GM18505 (cell line): ENCODE measurements around the gene IRF2BP1.
A peak's percentile ranks its signal among the peaks of the same experiment; 100 is the strongest.

ENCODE experiments used
- ATAC-seq: cut with Tn5 transposase; IDR thresholded peaks from one replicate; pipeline ENCODE4 v1.9.1; 2021; ENCODE audit not compliant: unreplicated experiment
- POLR2A ChIP-seq: IDR thresholded peaks from 4 replicates; pipeline ENCODE4 v1.6.1; 2011; ENCODE audit warnings: borderline replicate concordance; ENCODE audit not compliant: insufficient read depth, insufficient read length; ENCODE audit errors: extremely low read depth

IRF2BP1 gene

DNA sequence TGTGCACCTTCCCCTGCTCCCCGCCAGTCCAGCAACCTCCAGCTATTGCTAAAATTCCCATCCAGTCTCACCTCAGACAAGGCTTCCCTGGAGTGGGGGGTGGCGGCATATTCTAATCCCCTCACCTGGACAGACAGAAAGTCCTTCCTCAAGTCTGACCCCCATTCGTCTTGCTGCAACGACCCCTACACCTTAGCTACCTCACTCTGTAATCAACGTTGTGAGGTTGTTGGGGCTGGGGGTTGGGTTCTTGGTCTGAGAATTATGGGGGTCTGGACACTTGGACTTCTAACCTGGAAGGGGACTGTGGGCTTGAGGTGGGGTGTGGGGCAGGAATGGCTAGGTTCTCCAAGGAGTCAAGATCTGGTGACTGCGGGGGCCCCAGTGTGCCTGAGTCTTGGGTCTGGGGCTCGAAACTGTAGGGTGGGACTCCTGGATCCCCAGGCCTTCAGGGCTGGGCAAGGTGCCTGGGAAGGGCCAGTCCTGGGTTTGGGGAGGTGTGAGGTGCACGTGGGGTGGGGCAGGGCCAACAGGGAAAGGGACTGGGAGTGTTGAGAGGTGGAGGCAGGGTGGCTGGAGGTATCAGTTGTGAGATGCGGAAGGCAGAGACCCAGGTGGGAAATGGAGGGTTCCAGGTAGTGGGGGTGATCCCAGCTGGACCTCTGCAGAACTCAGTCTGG is 20.5 kb downstream of the IRF2BP1 start:
- TF ChIP-seq POLR2A = no peak
- no peak for ATAC-seq

- TF ChIP-seq POLR2A = no peak
- ATAC-seq = no peak
Observed at GRCh38 chr19:45864629-45865082, 21.3 kb downstream of the IRF2BP1 start.

- ATAC-seq = peak; percentile 36
Observed at GRCh38 chr19:45863840-45864628, 21.9 kb downstream of the IRF2BP1 start, which contains the start of gene FOXA3. TSS of gene FOXA3 (plus strand) at chr19:45864326. CDS start at chr19:45864457, 131 bp downstream.

GRCh38 chr19:45863335-45863839 is 22.6 kb downstream of the IRF2BP1 start:
- no peak for TF ChIP-seq POLR2A
- ATAC-seq = no peak

More at GRCh38 chr19:45863840-45864628, 21.9 kb downstream of the IRF2BP1 start, which contains the start of gene FOXA3:
- TF ChIP-seq POLR2A = peak; percentile 19

GRCh38 chr19:45862564-45863334 is 23.2 kb downstream of the IRF2BP1 start, which contains the start of gene SYMPK:
TSS of gene SYMPK (minus strand) at chr19:45863147. CDS start at chr19:45854495, 8,652 bp downstream.
- ATAC-seq = peak; percentile 86
- peak; percentile 75 for TF ChIP-seq POLR2A

DNA sequence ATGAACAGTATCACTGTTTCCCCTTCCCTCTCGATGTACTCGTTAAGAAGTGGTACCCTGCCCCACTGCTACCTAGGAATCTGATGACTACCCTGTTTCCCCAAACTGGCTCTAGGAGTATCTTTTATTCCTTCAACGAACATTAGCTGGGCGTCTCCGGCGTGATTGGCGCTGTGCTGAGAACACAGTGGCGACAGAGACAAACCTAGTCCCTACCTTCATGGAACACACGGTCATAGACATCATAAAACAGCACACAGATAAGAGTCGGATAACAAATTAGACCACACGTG is 23.7 kb downstream of the IRF2BP1 start:
- no peak for TF ChIP-seq POLR2A
- no peak for ATAC-seq

GRCh38 chr19:45860359-45861259 is 25.3 kb downstream of the IRF2BP1 start:
- ATAC-seq = no peak
- TF ChIP-seq POLR2A = no peak

- ATAC-seq = no peak
- TF ChIP-seq POLR2A = no peak
Observed at GRCh38 chr19:45854167-45854778, 31.7 kb downstream of the IRF2BP1 start.

GRCh38 chr19:45852983-45853382 is 33.0 kb downstream of the IRF2BP1 start:
- TF ChIP-seq POLR2A = no peak
- ATAC-seq = no peak

DNA sequence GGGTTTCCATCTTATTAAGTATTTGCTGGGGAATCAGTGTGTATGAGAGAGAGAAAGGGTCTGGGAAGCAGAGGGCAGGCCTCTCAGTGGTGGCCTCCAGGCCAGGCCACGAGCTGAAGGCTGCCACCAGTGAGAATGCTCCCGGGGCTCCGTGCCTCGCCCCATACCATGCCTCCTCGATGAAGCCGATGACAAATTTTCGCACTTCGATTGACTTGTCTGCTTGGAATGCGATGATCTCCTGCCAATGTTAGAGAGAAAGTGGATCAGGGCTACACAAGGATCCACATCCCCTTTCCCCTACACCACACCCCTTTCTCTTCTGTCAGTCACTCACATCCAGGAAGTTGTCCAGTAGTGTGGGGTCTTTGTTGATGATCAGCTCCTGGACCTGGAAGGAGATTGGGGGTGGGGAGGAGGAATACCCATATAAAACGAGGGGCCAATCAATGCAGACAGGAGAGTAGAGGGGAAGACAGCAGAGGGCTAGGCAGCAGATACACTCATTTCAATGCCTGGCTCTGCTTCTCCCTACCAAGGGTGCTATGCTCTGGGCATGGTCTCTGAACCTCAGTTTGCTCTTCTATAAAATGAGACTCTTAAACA is 33.7 kb downstream of the IRF2BP1 start:
- ATAC-seq = no peak
- TF ChIP-seq POLR2A = no peak

GRCh38 chr19:45848922-45849321 is 37.0 kb downstream of the IRF2BP1 start:
- no peak for ATAC-seq

DNA sequence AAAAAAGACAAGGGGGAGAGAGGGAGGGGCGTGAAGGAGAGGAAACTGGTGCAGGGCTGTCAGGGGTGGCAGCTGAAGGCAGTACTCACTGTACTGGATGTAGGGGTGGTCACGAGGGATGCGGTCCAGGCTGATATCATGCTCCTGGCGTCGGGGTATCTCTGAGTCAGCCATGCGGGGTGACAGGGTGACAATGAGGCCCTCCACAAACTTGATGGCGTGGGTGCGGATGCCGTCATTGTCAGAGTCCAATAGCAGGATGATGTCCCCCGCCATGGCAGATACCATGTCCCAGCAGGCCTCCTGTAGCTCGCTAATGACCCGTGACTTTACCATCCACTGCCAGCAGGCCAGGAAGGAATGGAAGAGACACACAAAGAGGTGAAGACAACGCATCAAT is 38.3 kb downstream of the IRF2BP1 start:
- TF ChIP-seq POLR2A = no peak
- no peak for ATAC-seq

More at GRCh38 chr19:45848922-45849321, 37.0 kb downstream of the IRF2BP1 start:
- TF ChIP-seq POLR2A = no peak

- no peak for ATAC-seq
- no peak for TF ChIP-seq POLR2A
Observed at GRCh38 chr19:45842198-45842597, 43.7 kb downstream of the IRF2BP1 start.
